Embryonic facial prominence (tissue), 1 donor: ENCODE data around the gene CCDC134.
"Not testable (repeated sequence)": the region's sequence is repeated elsewhere in the genome, so short reads cannot be mapped to it uniquely, and the experiment has no call there.

Experiments
- DNase-seq: peaks from one replicate; pipeline ENCODE4 v3.0.0-alpha.2; 2016; ENCODE audit errors: extremely low spot score

CCDC134 gene

GRCh38 chr22:41844036-41844435, 43.6 kb downstream of the CCDC134 start:
- no peak for DNase-seq

- DNase-seq: no peak
Measured at GRCh38 chr22:41844513-41844912, 44.0 kb downstream of the CCDC134 start.

GRCh38 chr22:41845380-41846267, 45.1 kb downstream of the CCDC134 start:
- no peak for DNase-seq

- DNase-seq: no peak
Measured at GRCh38 chr22:41846268-41846987, 45.9 kb downstream of the CCDC134 start.

- DNase-seq: no peak
Measured at GRCh38 chr22:41847300-41847699, 46.8 kb downstream of the CCDC134 start.

- no peak for DNase-seq
Measured at GRCh38 chr22:41848468-41848867, 48.0 kb downstream of the CCDC134 start.

- no peak for DNase-seq
Measured at GRCh38 chr22:41856469-41856868, 56.0 kb downstream of the CCDC134 start.

- no peak for DNase-seq
Measured at GRCh38 chr22:41857155-41857859, 56.8 kb downstream of the CCDC134 start.

GRCh38 chr22:41857860-41858199, 57.4 kb downstream of the CCDC134 start:
- no peak for DNase-seq

GRCh38 chr22:41862160-41862529, 61.7 kb downstream of the CCDC134 start:
- DNase-seq: no peak

- no peak for DNase-seq
Measured at GRCh38 chr22:41862530-41863266, 62.2 kb downstream of the CCDC134 start.

- no peak for DNase-seq
Measured at GRCh38 chr22:41863472-41863871, 63.0 kb downstream of the CCDC134 start.

GRCh38 chr22:41868556-41868955, 68.1 kb downstream of the CCDC134 start:
- DNase-seq: no peak

- not testable (repeated sequence) for DNase-seq
Measured at GRCh38 chr22:41870081-41870480, 69.6 kb downstream of the CCDC134 start.

GRCh38 chr22:41870786-41871185, 70.3 kb downstream of the CCDC134 start:
- no peak for DNase-seq

- DNase-seq: no peak
Measured at GRCh38 chr22:41873391-41873790, 72.9 kb downstream of the CCDC134 start.

- no peak for DNase-seq
Measured at GRCh38 chr22:41874090-41874489, 73.6 kb downstream of the CCDC134 start.

GRCh38 chr22:41875531-41876270, 75.2 kb downstream of the CCDC134 start:
- DNase-seq: no peak
